NCI-H2107 (cell line): ENCODE measurements around the gene ATL1.
"Not testable (repeated sequence)": the region's sequence is repeated elsewhere in the genome, so short reads cannot be mapped to it uniquely, and the experiment has no call there.

Experiments used
- DNase-seq: peaks from one replicate; lab custom pipeline; 2025; lab: John Stamatoyannopoulos, UW

The ATL1 gene

GRCh38 chr14:50602035-50602434, 42.1 kb downstream of the ATL1 start:
- no peak for DNase-seq

GRCh38 chr14:50603565-50603964, 43.6 kb downstream of the ATL1 start:
- DNase-seq: no peak

- DNase-seq: no peak
Measured at GRCh38 chr14:50605766-50606165, 45.8 kb downstream of the ATL1 start.

GRCh38 chr14:50606468-50606867, 46.5 kb downstream of the ATL1 start:
- no peak for DNase-seq

GRCh38 chr14:50607181-50607580, 47.2 kb downstream of the ATL1 start:
- DNase-seq: no peak

GRCh38 chr14:50607761-50608160, 47.8 kb downstream of the ATL1 start:
- DNase-seq: no peak

GRCh38 chr14:50608302-50608851, 48.4 kb downstream of the ATL1 start:
- DNase-seq: no peak

- no peak for DNase-seq
Measured at GRCh38 chr14:50610465-50610864, 50.5 kb downstream of the ATL1 start.

GRCh38 chr14:50612806-50613205, 52.9 kb downstream of the ATL1 start:
- DNase-seq: no peak

GRCh38 chr14:50615056-50615455, 55.1 kb downstream of the ATL1 start:
- DNase-seq: no peak

GRCh38 chr14:50615552-50615951, 55.6 kb downstream of the ATL1 start:
- no peak for DNase-seq

GRCh38 chr14:50616275-50616674, 56.3 kb downstream of the ATL1 start:
- DNase-seq: no peak

- no peak for DNase-seq
Measured at GRCh38 chr14:50619569-50620141, 59.7 kb downstream of the ATL1 start.

- no peak for DNase-seq
Measured at GRCh38 chr14:50620341-50620740, 60.4 kb downstream of the ATL1 start.

GRCh38 chr14:50622978-50623377, 63.0 kb downstream of the ATL1 start:
- DNase-seq: no peak

- no peak for DNase-seq
Measured at GRCh38 chr14:50624447-50624846, 64.5 kb downstream of the ATL1 start.

- DNase-seq: not testable (repeated sequence)
Measured at GRCh38 chr14:50624947-50625346, 65.0 kb downstream of the ATL1 start.

GRCh38 chr14:50631408-50631821, 71.5 kb downstream of the ATL1 start:
- no peak for DNase-seq

- no peak for DNase-seq
Measured at GRCh38 chr14:50633954-50634353, 74.0 kb downstream of the ATL1 start.

- no peak for DNase-seq
Measured at GRCh38 chr14:50635141-50635540, 75.2 kb downstream of the ATL1 start.

GRCh38 chr14:50647282-50647681, 87.3 kb downstream of the ATL1 start:
- DNase-seq: no peak

- no peak for DNase-seq
Measured at GRCh38 chr14:50647753-50648152, 87.8 kb downstream of the ATL1 start.

GRCh38 chr14:50649691-50650090, 89.7 kb downstream of the ATL1 start:
- no peak for DNase-seq

- no peak for DNase-seq
Measured at GRCh38 chr14:50656776-50657175, 96.8 kb downstream of the ATL1 start.
